ENCODE data around the gene CLN5.

Gene CLN5

DNA sequence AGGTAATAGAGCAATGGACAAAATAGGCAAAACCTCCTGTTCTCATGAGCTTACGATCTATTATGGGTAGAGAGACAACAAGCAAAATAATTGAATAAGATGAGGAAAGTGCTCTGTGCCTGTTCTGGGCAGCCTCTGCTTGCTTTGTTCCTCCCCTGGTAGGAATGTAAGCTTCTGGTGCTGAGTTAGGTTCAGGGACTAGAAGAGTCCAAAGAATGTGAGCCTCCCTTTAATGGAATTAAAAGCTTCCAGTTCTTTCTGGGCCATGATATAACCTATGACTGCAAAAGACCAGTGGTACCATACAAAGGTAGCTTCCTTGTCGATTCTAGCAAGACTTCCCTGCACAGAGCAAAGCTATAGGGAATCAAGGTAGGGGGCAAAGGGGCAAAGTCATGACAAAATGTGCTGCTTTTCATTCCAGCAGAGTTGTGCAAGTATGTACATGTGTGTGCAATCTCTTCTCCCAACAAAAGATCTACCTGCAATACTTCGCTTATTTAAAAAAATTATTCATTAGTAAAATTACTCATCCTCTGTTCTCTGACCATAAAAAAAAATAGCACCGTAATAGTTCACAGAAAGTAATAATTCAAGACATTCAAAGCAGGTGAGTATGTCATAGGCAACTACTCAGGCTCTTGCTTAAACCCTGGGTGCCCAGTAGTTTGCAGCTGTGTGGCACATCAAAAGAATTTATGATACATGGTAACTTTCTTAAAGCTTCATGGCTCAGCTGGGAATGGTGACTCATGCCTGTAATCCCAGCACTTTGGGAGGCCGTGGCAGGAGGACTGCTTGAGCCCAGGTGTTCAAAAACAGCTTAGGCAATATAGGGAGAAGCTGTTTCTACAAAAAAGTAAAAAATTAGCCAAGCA lies 22.2 kb upstream of the CLN5 start:
- no peak overlapping the region for H3K4me3 Mint-ChIP-seq
- no peak overlapping the region for H3K27ac Mint-ChIP-seq
- no peaks in the 10 kb centered on the region for H3K9me3 Mint-ChIP-seq
- H3K27me3 Mint-ChIP-seq: peaks cover 42% of the 10 kb centered on the region
- H3K4me1 Mint-ChIP-seq: peaks cover 10% of the 10 kb centered on the region
- no peak for ATAC-seq
- no peak for DNase-seq

GRCh38 chr13:76971215-76971614 lies 20.7 kb upstream of the CLN5 start:
- DNase-seq (no peak), ATAC-seq (no peak)
- Mint-ChIP-seq H3K27me3 (peaks cover 46% of the 10 kb centered on the region), H3K27ac (no peak overlapping the region), H3K9me3 (no peaks in the 10 kb centered on the region), H3K4me1 (peaks cover 10% of the 10 kb centered on the region), H3K4me3 (no peak overlapping the region)

GRCh38 chr13:76971851-76972829 lies 19.7 kb upstream of the CLN5 start:
- peak overlapping the region in 1 of 2 donors; percentile 9 for H3K27ac Mint-ChIP-seq
- peaks cover 52% of the 10 kb centered on the region for H3K27me3 Mint-ChIP-seq
- no peak for ATAC-seq
- no peaks in the 10 kb centered on the region for H3K9me3 Mint-ChIP-seq
- no peak for DNase-seq
- H3K4me1 Mint-ChIP-seq: peaks cover 19% of the 10 kb centered on the region
- H3K4me3 Mint-ChIP-seq: no peak overlapping the region

GRCh38 chr13:76973920-76974617 lies 17.8 kb upstream of the CLN5 start:
- Mint-ChIP-seq H3K4me3 (no peak overlapping the region), H3K27me3 (peaks cover 54% of the 10 kb centered on the region), H3K9me3 (no peaks in the 10 kb centered on the region), H3K4me1 (peaks cover 20% of the 10 kb centered on the region), H3K27ac (no peak overlapping the region)
- DNase-seq (no peak), ATAC-seq (no peak)

GRCh38 chr13:76974618-76974975 lies 17.3 kb upstream of the CLN5 start:
- ATAC-seq (no peak), DNase-seq (no peak)
- Mint-ChIP-seq H3K27ac (no peak overlapping the region), H3K4me3 (no peak overlapping the region), H3K4me1 (peaks cover 20% of the 10 kb centered on the region), H3K27me3 (peaks cover 57% of the 10 kb centered on the region), H3K9me3 (no peaks in the 10 kb centered on the region)

DNA sequence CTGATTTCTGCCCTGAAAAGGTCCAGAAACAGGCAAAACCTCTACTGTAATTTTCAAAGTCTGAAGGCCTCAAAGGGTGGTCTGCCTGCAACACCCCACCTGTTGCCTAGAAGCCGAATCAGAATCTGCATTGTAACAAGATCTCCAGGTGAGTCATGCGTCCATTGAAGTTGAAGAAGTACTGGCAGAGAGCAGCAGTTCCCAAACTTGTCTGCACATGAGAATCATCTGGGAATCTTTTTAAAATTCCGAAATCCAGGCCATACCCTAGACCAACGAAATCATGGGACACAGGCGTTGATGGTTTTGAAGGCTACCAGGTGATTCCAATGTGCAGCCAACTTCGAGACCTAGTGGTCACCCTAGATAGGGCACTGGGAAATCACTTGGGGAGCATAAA lies 16.0 kb upstream of the CLN5 start:
- Mint-ChIP-seq H3K27ac (no peak overlapping the region), H3K4me1 (peaks cover 26% of the 10 kb centered on the region), H3K4me3 (no peak overlapping the region), H3K9me3 (no peaks in the 10 kb centered on the region), H3K27me3 (peaks cover 58% of the 10 kb centered on the region)
- ATAC-seq (no peak), DNase-seq (no peak)

DNA sequence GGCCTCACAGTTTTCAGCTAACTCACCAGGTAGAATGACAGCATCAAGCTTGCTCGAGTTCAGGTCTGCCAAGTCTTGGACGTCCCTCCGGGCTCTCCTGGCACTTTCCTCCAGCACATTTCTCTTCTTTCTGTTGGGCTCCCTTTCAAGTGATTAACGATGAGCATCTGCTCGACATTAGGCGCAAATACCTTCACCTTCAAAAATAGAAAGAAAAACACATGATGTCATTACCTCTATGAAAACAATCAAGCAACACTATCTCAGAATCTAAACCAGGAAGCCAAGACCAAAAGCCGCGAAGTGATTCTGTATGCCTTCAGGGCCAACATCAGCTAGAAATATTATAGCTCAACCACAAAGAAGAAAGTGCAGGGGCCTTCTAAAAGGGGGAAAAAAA lies 15.4 kb upstream of the CLN5 start:
- H3K27me3 Mint-ChIP-seq: peaks cover 61% of the 10 kb centered on the region
- no peak overlapping the region for H3K27ac Mint-ChIP-seq
- no peak overlapping the region for H3K4me3 Mint-ChIP-seq
- H3K4me1 Mint-ChIP-seq: peaks cover 26% of the 10 kb centered on the region
- DNase-seq: no peak
- ATAC-seq: no peak
- H3K9me3 Mint-ChIP-seq: no peaks in the 10 kb centered on the region

- no peak overlapping the region for H3K27ac Mint-ChIP-seq
- H3K4me3 Mint-ChIP-seq: no peak overlapping the region
- peaks cover 26% of the 10 kb centered on the region for H3K4me1 Mint-ChIP-seq
- no peak for DNase-seq
- peaks cover 62% of the 10 kb centered on the region for H3K27me3 Mint-ChIP-seq
- no peaks in the 10 kb centered on the region for H3K9me3 Mint-ChIP-seq
- ATAC-seq: no peak
These were observed 15.0 kb upstream of the CLN5 start for GRCh38 chr13:76976929-76977328.

DNA sequence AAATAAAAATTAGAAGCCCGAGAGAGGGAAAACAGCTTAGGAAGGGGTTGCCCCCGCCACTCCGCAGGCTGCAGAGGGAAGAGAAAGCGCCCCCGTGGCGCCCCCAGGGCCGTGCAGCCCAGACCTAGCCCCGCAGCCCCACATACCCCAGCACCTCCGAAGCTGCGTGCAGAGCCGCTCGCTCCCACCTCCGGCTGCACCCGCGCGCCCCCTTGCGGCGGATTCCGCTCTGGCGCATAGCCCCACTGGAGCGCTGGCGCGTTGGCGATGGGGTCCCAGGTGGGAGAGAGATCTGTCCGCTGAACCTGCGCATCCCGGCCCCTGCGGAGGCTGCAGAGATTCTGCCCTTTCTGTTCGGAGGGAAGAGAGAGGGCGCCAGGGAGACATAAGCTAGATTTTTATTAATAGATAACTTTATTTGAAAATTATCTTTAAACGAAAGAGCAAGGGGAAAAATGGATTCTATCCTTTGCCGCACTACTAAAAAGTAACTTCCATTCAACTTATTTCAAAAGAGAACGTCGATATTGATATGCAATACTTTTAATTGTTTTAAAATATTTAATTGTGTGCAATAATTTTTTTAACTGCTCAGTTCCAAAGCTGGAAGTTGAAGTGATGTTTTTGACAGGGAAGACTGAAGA lies 11.7 kb upstream of the CLN5 start:
- DNase-seq (peak; percentile 84 to 89), ATAC-seq (peak; percentile 100)
- H3K9me3 Mint-ChIP-seq: no peaks in the 10 kb centered on the region
- peak overlapping the region; percentile 76 to 80 for H3K4me3 Mint-ChIP-seq
- H3K27ac Mint-ChIP-seq: no peak overlapping the region
- H3K4me1 Mint-ChIP-seq: peaks cover 17% of the 10 kb centered on the region
- H3K27me3 Mint-ChIP-seq: peaks cover 51% of the 10 kb centered on the region

DNA sequence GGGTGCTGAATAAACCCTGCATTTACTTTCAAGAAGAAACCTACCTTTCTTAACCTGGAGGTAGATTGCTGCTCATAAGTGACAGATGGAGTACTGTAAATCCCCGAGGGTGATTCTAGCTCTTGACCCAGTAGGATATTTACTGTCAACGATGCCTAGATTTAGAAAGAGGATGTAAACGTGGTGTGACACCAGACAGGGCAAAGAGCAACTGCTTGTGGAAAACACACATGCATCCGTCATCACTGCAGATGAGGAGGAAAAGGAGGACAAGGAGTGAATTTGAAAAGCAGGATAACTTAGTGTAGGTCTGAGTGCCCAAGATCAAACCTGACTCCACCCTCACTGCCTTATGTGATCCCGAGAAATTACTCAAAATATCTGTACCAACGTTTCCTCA lies 9.8 kb upstream of the CLN5 start:
- Mint-ChIP-seq H3K4me1 (peaks cover 8% of the 10 kb centered on the region), H3K27ac (no peak overlapping the region)

GRCh38 chr13:76983676-76984075 lies 8.2 kb upstream of the CLN5 start:
- DNase-seq: no peak
- no peak for ATAC-seq
- H3K9me3 Mint-ChIP-seq: no peaks in the 10 kb centered on the region
- peaks cover 43% of the 10 kb centered on the region for H3K27me3 Mint-ChIP-seq
- H3K27ac Mint-ChIP-seq: no peak overlapping the region
- H3K4me1 Mint-ChIP-seq: peaks cover 6% of the 10 kb centered on the region
- no peak overlapping the region for H3K4me3 Mint-ChIP-seq

More for the DNA sequence above, 9.8 kb upstream of the CLN5 start:
- no peak for DNase-seq
- Mint-ChIP-seq H3K4me3 (no peak overlapping the region), H3K9me3 (no peaks in the 10 kb centered on the region), H3K27me3 (peaks cover 47% of the 10 kb centered on the region)
- ATAC-seq: no peak

DNA sequence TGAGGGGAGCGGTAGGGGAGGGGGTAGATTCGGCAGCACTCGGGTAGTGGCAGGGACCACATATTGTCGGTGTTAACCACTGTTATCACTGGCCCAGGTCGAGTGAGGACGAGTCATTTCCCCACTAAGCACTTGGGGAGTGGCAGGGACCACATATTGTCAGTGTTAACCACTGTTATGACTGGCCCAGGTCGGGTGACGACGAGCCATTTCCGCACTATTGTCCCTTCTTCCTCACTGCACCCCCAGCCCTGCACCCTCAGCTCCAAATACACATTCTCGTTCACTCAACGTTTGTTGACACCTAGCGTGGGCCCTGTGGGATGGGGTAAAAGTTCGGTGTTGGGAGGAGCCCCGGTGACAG lies 467 bp upstream of the CLN5 start:
- Mint-ChIP-seq H3K4me1 (peaks cover 52% of the 10 kb centered on the region), H3K4me3 (peak overlapping the region; percentile 99), H3K27me3 (no peaks in the 10 kb centered on the region), H3K9me3 (no peaks in the 10 kb centered on the region), H3K27ac (peak overlapping the region; percentile 99 to 100)
- peak; percentile 72 to 88 for DNase-seq
- ATAC-seq: peak; percentile 91

GRCh38 chr13:76992548-76993001 lies 694 bp downstream of the CLN5 start:
- DNase-seq: peak in 1 of 2 donors; percentile 29

DNA sequence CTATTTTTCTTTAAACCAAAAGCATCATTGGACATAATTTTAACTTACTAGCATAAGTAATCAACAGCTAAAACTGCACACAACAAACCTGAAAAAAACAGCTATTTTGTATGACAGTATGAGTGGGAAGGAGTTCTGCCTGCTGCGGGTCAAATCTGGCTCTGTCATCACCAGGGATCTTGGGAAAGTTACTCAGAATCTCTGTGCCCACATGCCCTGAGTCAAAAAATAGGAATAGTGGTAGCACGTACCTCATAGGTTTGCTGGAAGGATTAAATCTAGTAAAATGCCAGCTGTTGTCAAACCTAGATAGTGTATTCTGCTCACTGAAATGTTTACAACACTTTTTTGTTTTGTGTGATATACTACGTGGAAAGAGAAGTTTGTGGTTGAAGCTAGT lies 1.1 kb downstream of the CLN5 start:
- Mint-ChIP-seq H3K27me3 (no peaks in the 10 kb centered on the region), H3K27ac (peak overlapping the region; percentile 99 to 100), H3K4me3 (peak overlapping the region; percentile 99), H3K9me3 (no peaks in the 10 kb centered on the region), H3K4me1 (peaks cover 61% of the 10 kb centered on the region)
- DNase-seq (no peak), ATAC-seq (no peak)

More at GRCh38 chr13:76992548-76993001, 694 bp downstream of the CLN5 start:
- no peaks in the 10 kb centered on the region for H3K9me3 Mint-ChIP-seq
- H3K27me3 Mint-ChIP-seq: no peaks in the 10 kb centered on the region
- ATAC-seq: no peak
- H3K27ac Mint-ChIP-seq: peak overlapping the region; percentile 99 to 100
- peak overlapping the region; percentile 99 for H3K4me3 Mint-ChIP-seq
- peaks cover 61% of the 10 kb centered on the region for H3K4me1 Mint-ChIP-seq

DNA sequence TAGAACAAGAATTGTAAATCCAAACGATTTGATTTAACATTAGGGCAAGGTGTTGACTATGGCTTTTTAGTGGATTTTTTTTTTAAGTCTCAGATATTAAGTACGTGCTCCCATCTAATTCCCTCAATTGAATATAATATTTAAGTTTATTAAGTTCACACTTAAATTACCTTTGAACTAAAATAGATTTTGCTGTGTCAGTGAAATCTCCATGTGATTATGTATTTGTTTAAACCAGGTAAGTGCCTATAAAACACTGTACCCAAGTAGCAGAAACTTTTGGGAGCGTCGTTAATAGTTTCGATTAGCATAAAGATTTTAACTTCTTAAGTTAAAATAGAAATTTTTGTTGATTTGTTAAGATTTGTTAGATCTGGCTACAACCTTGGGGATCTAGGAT lies 1.6 kb downstream of the CLN5 start:
- no peaks in the 10 kb centered on the region for H3K27me3 Mint-ChIP-seq
- ATAC-seq (no peak), DNase-seq (no peak)
- peaks cover 66% of the 10 kb centered on the region for H3K4me1 Mint-ChIP-seq
- H3K4me3 Mint-ChIP-seq: peak overlapping the region; percentile 99
- H3K9me3 Mint-ChIP-seq: no peaks in the 10 kb centered on the region
- H3K27ac Mint-ChIP-seq: no peak overlapping the region
